ENCODE data around the gene CRYGD.
"Not testable (repeated sequence)": the region's sequence is repeated elsewhere in the genome, so short reads cannot be mapped to it uniquely, and the experiment has no call there.

The CRYGD gene

DNA sequence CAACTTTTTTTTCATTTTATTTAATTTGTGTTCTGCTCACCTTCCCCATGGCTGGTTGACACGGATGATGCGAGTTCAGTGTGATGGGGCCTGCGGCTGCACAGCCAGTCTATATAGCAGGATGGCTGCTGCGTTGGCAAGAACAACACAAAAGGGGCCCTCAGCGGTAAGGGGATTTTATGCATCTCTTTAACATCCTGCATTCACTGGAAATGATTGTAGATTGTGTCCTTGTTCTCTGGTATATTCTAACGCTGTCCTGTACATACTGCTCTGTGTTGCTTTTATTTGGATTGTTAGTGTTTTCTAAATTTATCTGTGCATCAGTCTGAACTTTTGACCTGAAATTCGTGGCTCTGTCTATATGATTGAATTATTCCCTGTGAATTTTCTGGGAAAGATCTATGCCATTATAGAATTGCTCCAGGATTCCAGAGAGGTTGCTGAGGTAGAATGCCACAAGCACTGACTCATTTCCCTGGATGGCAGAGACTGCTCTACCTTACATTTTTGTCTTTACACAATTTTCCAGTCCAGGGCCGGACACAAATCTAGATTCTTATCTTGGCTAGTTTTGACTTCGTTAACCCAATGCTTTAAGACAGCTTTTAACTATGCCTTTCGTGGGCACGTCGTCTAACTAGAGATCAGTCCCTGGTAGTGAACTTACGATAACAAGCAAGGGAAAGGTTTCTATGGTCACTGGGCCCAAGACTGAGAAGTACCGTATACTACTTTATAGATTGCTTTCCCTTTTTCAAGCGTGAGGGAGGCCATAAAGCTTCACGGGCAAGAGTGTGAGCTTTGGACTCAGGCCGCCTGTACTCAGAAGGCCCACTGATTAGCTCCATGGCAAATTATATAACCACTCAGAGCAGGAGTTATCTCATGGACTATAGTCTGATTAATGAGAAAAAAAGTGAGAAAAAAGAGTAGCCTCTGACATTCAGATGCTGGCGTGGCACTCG is 5.7 kb upstream of the CRYGD start, which contains the start of gene CRYGC:
CRYGC (minus strand) TSS at position 85 of the 968 bp plus-strand sequence; CDS start at position 49, 36 bp downstream.
- no peak for DNase-seq

DNA sequence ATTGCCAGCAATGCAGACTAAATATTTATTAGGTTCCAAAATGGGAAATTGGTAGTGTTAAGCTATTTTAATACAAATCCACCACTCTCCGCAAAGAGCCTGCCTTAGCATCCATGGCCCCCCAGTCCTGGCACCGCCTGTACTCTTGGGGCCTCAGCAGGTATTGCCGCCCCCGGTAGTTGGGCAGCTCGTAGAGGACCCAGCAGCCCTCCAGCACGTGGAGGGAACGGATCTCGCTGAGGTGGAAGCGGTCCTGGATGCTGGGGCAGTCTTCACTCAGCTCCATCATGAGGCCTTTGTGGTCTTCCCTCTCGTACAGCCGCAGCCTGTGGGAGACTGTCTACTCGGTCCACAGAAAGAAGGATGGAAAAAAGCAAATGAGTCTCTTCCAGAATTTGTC is 3.8 kb upstream of the CRYGD start:
- DNase-seq, result no peak

DNA sequence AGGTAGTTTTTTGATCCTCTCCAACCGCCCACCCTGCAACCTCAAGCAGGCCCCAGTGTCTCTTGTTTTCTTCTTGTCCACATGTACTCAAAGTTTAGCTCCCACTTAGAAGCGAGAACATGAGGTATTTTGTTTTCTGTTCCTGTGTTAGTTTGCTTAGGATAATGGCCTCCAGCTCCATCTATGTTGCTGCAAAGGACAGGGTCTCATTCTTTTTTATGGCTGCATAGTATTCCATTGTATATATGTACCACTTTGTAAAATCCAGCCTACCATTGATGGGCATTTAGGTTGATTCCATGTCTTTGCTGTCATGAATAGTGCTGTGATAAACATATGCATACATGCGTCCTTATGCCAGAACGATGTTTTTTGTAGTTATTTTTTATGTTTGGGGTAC is 2.8 kb upstream of the CRYGD start:
- DNase-seq, result no peak

DNA sequence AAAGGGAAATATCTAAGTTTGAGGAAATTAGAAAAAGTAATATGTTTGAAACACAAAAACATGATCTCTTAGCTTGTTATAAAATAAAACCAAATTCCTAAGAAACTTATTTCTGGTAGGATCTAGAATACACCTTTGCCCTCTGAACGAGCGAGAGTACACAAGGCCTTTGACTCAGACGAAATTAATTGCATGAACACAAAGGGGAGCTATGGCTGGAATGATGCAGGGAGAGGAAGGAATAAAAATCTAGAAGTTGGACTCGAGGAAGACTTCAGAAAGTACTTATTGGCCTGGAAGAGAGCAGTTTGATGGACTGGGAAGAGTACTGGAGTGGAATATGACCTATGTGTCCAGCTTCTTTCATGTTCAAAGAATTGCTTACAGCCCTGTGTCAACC is 927 bp upstream of the CRYGD start:
- DNase-seq, result no peak

DNA sequence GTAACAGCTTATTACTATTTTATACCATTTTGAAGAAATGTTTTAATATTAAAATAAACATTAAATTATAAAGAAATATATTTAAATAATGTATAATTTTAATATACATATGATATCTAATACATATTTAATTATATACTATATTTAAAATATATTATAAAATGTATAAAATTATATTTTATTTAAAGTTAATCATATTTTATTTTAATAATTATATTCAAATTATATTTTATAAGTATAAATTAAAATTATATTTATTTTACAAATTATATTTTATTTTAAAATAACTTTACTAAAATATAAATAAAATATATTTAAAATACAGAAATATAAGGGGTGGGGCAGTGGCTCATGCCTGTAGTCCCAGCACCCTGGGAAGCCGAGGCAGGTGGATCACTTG is 2.1 kb downstream of the CRYGD start:
- no peak for DNase-seq

DNA sequence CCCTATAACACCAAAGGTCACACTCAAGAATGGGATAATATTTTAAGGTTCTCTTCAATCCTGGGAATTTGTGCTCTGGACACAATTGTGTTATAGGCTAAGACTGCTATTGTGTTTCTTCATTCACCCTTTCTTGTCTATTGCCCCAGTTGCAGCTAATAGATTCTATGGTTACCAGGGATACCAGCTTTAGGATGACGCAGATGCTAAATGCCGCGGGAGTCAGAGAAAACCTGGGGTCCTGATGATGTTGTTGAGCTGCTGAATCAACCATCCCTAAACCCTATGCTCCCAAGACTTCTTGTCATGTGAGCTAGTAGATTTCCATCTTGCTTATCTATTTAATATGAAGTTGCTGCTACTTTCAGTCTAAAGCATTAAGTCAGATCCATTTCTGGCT is 5.4 kb downstream of the CRYGD start:
- no peak for DNase-seq

DNA sequence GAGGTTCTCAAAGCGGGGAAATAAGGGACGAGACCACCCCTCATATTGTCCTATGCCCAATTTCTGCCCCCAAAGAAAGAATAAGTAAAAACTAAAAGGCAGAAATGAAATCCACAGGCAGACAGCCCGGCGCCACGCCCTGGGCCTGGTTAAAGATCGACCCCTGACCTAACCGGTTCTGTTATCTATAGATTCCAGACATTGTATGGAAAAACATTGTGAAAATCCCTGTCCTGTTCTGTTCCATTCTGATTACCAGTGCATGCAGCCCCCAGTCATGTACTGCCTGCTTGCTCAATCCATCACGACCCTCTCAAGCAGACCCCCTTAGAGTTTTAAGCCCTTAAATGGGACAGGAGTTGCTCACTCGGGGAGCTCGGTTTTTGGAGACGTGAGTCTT is 6.9 kb downstream of the CRYGD start:
- not testable (repeated sequence) for DNase-seq

DNA sequence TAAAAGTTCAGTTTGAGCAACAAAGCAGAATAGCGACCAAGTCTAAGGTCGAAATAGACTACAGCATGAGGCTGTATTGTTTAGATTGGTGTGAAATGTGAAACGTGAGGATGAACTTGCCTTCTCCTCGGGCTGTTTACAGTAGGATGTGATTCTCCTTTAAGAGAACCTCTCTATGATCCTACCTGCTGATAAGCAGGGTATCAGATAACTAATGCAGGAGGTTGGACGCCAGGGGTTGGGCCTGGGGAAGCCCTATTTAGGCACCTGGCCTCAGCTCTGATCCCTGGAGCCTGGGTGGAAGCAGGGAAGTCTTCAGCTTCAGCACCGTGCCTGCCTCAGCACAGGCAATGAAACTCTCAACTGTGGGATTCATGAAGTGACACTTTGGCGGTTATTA is 11.4 kb downstream of the CRYGD start:
- DNase-seq, result no peak

DNA sequence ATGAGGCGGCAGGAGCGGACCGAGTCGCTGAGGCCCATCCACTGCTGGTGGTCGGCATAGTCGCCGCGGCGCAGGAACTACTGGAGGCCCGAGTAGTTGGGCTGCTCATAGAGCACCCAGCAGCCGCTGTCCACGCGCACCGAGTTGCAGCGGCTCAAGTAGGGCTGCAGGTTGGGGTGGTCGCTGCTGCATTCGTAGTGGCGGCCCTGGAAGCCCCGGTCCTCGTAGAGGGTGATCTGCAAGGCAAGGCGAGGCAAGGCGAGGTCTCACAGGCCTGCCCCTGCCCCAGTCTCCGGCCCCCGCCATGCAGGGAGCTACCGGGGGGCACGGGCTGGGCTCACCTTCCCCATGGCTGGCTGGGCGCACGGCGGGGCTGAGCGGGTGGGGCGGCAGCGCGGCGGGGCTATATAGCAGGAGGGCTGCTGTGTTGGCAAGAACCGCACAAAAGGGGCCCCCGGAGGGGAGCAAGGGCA is 12.0 kb downstream of the CRYGD start:
- DNase-seq, result not testable (repeated sequence)

DNA sequence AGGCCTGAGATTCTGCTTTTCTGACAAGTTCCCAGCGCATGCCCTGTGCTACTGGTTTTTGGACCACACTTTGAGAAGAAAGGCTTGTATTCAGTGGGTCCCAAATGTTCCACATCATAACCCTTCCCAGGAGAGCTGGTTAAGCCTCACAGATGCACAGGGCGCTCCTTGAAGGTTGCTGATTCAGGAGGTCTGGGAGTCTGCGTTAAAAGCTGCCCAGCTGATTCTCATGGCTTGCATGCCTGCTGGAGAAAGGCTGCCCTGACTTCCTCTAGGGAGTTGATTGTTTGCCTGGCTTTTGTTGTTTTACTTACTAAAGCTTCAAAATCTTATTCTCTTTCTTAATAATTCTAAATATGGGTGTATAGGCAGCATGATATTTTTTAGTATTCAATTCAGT is 20.7 kb downstream of the CRYGD start:
- DNase-seq, result no peak

DNA sequence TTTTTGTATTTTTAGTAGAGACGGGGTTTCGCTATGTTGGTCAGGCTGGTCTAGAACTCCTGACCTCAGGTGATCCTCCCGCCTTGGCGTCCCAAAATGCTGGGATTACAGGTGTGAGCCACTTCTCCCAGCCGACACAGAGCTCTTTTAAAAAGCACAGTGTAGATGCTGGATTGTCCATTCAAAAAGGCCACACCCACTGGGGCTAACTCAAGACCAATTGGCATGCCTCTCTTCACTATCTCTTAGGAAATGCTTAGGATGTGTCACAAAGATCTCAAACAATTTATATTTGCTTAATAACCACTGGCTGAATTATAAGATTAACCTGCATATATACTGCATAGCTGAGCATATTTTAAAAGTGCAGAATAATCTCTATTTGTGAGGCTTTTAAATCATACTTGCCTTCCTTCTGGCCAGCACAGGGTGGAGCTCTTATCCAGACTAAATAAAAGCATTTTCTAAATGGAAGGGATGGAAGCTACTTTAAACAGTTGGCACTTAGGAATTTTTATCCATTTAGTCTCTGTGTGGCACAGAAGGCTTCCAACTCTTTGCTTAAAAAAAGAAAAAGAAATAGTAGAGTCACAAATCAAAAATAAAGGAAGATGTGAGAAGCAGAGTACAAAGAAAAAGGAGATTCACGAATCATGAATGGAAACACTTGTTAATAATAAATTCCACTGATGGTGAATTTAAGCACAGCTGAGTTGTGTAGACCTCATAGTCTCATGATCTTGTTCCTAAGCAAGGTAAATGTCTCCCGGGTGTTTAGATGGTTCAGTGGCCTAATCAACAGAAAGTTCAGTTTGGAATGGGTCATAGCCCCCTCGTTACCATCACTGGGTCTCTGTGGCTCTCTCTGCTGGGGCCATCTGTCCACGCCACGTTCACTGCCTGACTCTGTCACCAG is 22.4 kb downstream of the CRYGD start:
- DNase-seq, result no peak

DNA sequence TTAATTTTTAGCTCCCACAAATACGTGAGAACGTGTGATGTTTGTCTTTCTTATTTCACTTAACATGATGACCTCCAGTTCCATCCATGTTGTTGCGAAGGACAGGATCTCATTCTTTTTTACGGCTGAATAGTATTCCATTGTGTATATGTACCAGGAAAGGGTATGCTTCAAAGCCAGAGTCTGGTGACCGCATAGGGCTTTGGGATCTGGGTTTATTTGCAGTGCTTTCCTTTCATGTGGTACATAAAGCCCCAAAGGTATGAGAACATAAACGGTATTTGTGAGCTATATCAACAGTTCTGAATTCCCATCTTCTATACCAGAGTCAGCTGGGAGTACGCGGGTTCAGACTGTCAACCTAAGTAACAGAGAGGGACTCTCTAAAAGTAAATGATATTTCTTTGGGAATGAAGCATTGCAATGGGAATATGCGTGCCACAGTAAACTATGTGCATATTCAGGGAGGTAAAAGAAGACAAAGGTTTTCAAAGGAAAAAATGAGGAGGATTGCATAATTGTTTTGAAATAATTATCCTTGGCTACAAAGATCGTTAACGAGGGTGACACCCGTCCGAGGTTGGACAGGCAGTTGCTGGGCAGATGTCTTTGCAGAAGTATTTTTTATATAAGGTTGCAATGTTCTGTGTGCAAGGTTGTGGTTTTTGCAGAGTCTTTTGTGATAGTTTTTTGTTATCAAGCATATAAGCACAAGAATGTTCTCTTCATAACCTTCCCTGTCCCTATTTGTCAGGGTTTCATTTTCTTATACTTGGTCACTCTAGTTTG is 24.4 kb downstream of the CRYGD start:
- DNase-seq, result no peak

DNA sequence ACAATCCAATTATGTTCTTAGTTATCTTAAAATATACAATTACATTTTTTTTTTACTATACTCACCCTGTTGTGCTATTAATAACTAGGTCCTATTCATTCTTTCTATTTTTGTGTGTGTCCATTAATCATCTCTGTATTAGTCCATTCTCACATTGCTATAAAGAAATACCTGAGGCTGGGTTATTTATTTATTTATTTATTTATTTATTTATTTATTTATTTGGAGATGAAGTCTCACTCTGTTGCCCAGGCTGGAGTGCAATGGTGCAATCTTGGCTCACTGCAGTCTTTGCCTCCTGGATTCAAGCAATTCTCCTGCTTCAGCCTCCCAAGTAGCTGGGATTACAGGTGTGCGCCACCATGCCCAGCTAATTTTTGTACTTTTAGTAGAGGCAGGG is 25.6 kb downstream of the CRYGD start:
- DNase-seq, result not testable (repeated sequence)

DNA sequence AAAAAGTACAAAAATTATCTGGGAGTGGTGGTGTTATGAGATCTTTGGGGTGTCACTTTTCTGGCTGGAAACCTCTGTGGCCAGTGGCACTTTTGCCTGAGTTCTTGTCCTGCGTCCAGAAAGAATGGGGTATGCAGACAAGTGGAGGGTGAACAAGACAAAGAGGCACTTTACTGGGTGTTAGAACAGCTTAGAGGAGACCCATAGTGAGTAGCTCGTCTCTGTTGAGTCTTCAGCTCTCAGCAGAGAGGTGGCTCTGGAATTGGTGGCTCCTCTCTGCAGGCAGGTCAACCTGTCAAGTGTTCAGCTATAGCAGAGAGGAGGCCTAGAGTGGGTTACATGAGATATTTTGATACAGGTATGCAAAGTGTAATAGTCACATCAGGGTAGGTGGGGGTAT is 26.1 kb downstream of the CRYGD start:
- no peak for DNase-seq

DNA sequence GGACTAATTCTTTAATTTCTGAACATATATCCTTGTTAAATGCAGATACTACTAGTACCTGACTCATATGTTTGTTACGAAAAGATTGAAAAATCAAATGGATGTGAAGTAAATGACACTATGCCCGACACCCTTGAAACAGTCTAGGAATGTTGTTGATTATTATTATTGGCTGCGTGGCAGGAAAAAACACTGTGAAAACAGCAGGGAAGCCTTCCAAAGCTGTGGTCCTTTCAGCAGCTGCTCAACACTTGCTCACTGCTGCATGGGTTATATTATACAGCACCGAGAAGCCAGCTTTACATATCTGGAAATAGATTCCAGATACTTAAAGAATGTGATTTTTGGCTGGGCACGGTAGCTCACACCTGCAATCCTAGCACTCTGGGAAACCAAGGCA is 26.5 kb downstream of the CRYGD start:
- DNase-seq, result no peak

DNA sequence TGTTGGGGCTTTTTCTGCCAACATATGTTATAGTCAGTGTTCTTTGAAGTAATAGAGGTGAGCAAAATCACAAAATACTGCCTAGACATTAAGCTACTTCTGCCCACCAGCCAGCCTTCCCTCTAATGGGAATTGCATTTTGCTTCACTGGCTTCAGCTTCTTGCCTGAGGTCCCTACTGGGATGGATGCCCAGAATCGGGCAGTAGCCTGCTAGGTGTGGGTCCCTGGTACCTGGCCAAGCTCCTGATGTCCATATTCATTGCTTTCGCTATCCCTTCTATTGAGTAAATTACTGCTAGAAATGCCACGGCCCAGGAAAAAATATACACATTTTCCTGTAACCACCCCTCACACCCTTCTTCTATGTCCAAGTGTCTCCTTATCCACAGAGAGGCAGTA is 27.0 kb downstream of the CRYGD start:
- no peak for DNase-seq

DNA sequence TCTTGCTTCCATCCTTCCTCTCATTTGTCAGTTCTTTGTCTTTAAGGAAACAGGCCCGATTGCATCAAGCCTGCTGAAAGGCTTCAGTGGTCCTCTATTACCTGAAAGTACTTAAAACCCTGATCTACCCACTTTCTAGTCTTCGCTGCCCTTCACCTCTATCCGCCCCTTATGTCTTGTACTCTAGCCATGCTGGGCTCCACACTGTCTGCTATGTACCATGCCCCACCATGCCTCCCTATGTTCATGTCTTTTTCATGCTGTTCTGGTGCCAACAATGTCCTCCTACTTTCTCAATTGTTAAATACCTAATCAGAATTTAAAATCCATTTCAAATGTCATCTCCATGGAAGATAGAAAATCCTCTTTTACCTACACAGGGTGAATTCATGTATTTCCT is 28.2 kb downstream of the CRYGD start:
- DNase-seq, result no peak

DNA sequence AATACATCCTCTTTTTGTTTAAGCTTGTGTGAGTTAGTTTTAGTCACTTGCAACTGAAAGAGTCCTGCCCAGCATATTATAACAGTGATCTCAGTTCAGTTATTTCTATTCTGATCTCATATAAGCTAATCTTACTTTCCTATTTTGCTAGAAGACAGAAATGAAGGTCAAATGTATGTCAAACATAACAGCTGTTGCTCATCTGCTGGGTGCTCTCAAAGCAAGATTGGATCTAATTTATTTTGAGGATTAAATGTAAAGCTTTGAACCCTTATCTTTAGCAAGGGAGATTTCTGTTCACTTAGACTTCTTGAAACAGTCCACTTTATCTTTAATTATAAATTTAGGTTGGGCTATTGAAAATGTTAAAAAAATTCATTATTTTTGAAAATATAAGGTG is 31.2 kb downstream of the CRYGD start:
- DNase-seq, result no peak

DNA sequence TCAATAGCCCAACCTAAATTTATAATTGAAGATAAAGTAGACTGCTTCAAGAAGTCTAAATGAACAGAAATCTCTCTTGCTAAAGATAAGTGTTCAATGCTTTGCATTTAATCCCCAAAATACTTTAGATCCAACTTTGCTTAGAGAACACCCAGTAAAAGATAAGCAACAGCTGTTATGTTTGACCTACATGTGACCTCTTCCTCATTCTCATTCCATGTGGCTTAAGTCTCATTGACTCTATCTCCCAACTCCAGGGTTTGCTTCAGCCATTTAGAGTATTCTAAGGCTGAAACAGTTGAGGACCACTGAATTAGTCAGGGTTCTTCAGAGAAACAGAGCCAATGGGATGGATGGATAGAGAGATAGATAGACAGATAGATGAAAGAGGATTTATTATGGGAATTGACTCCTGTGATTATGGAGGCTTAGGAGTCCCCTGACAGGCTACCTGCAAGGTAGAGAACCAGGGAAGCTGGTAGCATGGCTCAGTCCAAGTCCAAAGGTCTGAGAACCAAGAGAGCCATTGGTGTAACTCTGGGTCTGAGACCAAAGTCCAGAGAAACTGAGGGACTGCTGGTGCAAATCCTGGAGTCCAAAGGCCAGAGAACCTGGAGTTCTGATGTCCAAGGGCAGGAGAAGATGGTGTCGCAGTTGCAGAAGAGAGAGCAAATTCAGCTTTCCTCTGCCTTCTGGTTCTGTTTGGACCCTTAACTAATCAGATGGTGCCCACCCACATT is 32.1 kb downstream of the CRYGD start:
- DNase-seq, result no peak

DNA sequence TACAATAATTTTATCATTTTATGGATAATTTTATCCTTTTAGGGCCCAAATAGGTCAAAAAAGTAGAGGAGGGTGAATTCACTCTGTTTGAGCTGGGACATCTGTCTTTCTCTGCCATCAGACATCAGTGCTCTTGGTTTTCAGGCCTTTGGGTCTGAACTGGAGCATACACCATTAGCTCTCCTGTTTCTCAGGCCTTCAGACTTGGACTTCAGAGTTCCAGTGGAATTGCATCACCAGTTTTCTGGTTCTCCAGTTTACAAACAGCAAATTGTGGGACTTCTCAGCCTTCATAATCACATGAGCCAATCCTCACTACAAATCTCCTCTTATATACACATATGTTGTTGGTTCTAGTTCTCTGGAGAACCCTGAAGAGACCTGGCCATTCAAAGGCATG is 33.9 kb downstream of the CRYGD start:
- no peak for DNase-seq

DNA sequence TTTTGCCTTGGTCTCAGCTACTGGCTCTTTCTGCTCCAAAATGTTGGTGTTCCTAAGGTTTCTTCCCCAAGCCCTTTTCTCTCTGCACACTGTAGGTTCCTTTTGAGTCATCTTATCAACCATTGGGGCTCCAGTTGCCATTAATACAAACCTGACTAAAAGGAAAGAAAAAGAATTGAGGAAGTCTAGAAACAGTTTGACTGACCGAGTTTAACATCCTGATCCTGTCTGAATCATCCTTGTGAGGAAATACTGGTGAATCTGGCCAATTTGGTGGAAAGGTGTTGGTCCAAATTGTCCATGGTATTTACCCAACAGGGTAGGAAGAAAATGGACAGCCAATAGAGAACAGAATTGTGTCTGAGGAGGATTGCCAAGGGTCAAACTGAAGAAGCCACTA is 38.3 kb downstream of the CRYGD start:
- no peak for DNase-seq

DNA sequence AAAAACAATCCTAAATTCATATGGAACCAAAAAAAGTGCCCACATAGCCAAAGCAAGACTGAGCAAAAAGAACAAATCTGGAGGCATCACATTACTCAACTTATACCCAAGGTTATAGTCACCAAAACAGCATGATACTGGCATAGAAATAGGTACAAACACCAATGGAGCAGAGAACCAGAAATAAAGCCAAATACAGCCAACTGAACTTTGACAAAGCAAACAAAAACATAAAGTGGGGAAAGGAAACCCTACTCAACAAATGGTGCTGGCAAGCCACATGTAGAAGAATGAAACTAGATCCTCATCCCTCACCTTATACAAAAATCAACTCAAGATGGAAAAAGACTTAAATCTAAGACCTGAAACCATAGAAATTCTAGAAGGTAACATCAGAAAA is 40.5 kb downstream of the CRYGD start:
- no peak for DNase-seq
